ENCODE results near the gene FUS. TPM values are rescaled to one million over a fixed set of nuclear protein-coding genes. Genes with fewer than 3 reads are reported as not detected.
"Not testable (repeated sequence)": the region's sequence is repeated elsewhere in the genome, so short reads cannot be mapped to it uniquely, and the experiment has no call there.

Gene FUS
- polyA plus RNA-seq, 1 donor, result 351 TPM

GRCh38 chr16:31186176-31186575 lies 6.2 kb downstream of the FUS start:
- DNase-seq (ENCODE audit: low read depth), result no peak

GRCh38 chr16:31186930-31187807 lies 7.2 kb downstream of the FUS start:
- no peak for DNase-seq (ENCODE audit: low read depth)

- DNase-seq (ENCODE audit: low read depth), result no peak
These were observed 7.9 kb downstream of the FUS start for GRCh38 chr16:31187808-31188189.

- DNase-seq (ENCODE audit: low read depth), result no peak
These were observed 8.8 kb downstream of the FUS start for GRCh38 chr16:31188450-31189411.

- no peak for DNase-seq (ENCODE audit: low read depth)
These were observed 9.5 kb downstream of the FUS start for GRCh38 chr16:31189412-31189778.

- no peak for DNase-seq (ENCODE audit: low read depth)
These were observed 10.1 kb downstream of the FUS start for GRCh38 chr16:31190061-31190460.

- DNase-seq (ENCODE audit: low read depth), result no peak
These were observed 11.0 kb downstream of the FUS start for GRCh38 chr16:31190818-31191444.

GRCh38 chr16:31191697-31192428 lies 11.9 kb downstream of the FUS start:
- no peak for DNase-seq (ENCODE audit: low read depth)

- DNase-seq (ENCODE audit: low read depth), result no peak
These were observed 13.1 kb downstream of the FUS start for GRCh38 chr16:31192856-31193642.

- DNase-seq (ENCODE audit: low read depth), result no peak
These were observed 13.9 kb downstream of the FUS start for GRCh38 chr16:31193874-31194273.

- no peak for DNase-seq (ENCODE audit: low read depth)
These were observed 15.0 kb downstream of the FUS start for GRCh38 chr16:31194898-31195297.

- DNase-seq (ENCODE audit: low read depth), result not testable (repeated sequence)
These were observed 15.9 kb downstream of the FUS start for GRCh38 chr16:31195861-31196260.

GRCh38 chr16:31196324-31197088 lies 16.6 kb downstream of the FUS start:
- DNase-seq (ENCODE audit: low read depth), result no peak

GRCh38 chr16:31198207-31198882 lies 18.4 kb downstream of the FUS start:
- no peak for DNase-seq (ENCODE audit: low read depth)

GRCh38 chr16:31199430-31200041 lies 19.6 kb downstream of the FUS start:
- DNase-seq (ENCODE audit: low read depth), result no peak

GRCh38 chr16:31200111-31200510 lies 20.2 kb downstream of the FUS start:
- not testable (repeated sequence) for DNase-seq (ENCODE audit: low read depth)

GRCh38 chr16:31200821-31201568 lies 21.1 kb downstream of the FUS start:
- DNase-seq (ENCODE audit: low read depth), result no peak

All from forelimb muscle (tissue), 1 donor.